T-helper 2 cell treated with Interferon-gamma antibody and Interleukin-4, amounts not matched to agents 5 μg/mL and 100 μg/mL, for 36 hours (primary cell): ENCODE measurements around the gene CGRRF1.

Experiments used
- DNase-seq: peaks from one replicate; pipeline ENCODE4 v3.0.0; 2021; ENCODE audit warnings: low spot score
- H3K27ac Mint-ChIP-seq: one replicate; pipeline ENCODE4 v1.8.0; 2021; ENCODE audit warnings: mild to moderate bottlenecking, mixed read lengths
- H3K27me3 Mint-ChIP-seq: one replicate; pipeline ENCODE4 v1.8.0; 2021; ENCODE audit warnings: low read depth, mixed read lengths
- H3K36me3 Mint-ChIP-seq: one replicate; pipeline ENCODE4 v1.8.0; 2021; ENCODE audit warnings: low read depth, mixed read lengths
- H3K4me1 Mint-ChIP-seq: one replicate; pipeline ENCODE4 v1.8.0; 2021; ENCODE audit warnings: low read depth, mixed read lengths
- H3K4me3 Mint-ChIP-seq: one replicate; pipeline ENCODE4 v1.8.0; 2022; ENCODE audit warnings: mild to moderate bottlenecking, moderate library complexity, mixed read lengths
- H3K9me3 Mint-ChIP-seq: one replicate; pipeline ENCODE4 v1.8.0; 2021; ENCODE audit warnings: mixed read lengths

Gene CGRRF1

GRCh38 chr14:54483073-54483745 lies 26.5 kb upstream of the CGRRF1 start:
- H3K9me3 Mint-ChIP-seq = no peaks in the 10 kb centered on the region
- H3K4me3 Mint-ChIP-seq = no peak overlapping the region
- no peak overlapping the region for H3K27ac Mint-ChIP-seq
- DNase-seq = no peak
- H3K36me3 Mint-ChIP-seq = peaks cover 37% of the 10 kb centered on the region
- H3K4me1 Mint-ChIP-seq = peaks cover 36% of the 10 kb centered on the region
- no peaks in the 10 kb centered on the region for H3K27me3 Mint-ChIP-seq

- Mint-ChIP-seq H3K36me3 (peaks cover 33% of the 10 kb centered on the region), H3K4me3 (peak overlapping the region; percentile 20), H3K27me3 (no peaks in the 10 kb centered on the region), H3K9me3 (no peaks in the 10 kb centered on the region), H3K27ac (no peak overlapping the region), H3K4me1 (peaks cover 36% of the 10 kb centered on the region)
- no peak for DNase-seq
Observed at GRCh38 chr14:54483846-54484245, 25.9 kb upstream of the CGRRF1 start.

GRCh38 chr14:54486685-54487084 lies 23.0 kb upstream of the CGRRF1 start:
- Mint-ChIP-seq H3K27ac (peak overlapping the region; percentile 35), H3K36me3 (peaks cover 28% of the 10 kb centered on the region), H3K4me1 (peaks cover 52% of the 10 kb centered on the region), H3K27me3 (no peaks in the 10 kb centered on the region), H3K9me3 (no peaks in the 10 kb centered on the region), H3K4me3 (peak overlapping the region; percentile 89)
- DNase-seq = no peak

DNA sequence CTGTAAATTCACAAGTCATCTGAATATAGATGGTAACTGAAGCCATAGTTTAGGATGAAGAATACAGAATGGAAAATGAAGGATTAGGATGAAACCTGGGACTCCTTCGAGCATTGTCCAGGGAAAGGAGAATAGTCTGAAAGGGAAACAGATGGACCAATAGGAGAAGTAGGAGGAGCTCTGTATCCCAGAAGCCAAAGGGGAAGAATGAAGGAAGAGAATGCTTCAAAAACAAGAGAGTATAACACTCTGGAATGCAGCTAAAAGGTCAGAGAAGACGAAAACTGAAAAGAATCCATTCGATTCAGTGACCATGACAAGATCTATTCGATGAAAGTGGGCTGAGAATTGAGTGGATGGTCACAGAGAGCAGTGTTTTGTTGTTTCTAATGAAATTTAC lies 21.9 kb upstream of the CGRRF1 start:
- DNase-seq = no peak
- H3K36me3 Mint-ChIP-seq = peaks cover 21% of the 10 kb centered on the region
- H3K27ac Mint-ChIP-seq = peak overlapping the region; percentile 82
- H3K27me3 Mint-ChIP-seq = no peaks in the 10 kb centered on the region
- peaks cover 52% of the 10 kb centered on the region for H3K4me1 Mint-ChIP-seq
- no peaks in the 10 kb centered on the region for H3K9me3 Mint-ChIP-seq
- peak overlapping the region; percentile 89 for H3K4me3 Mint-ChIP-seq

DNA sequence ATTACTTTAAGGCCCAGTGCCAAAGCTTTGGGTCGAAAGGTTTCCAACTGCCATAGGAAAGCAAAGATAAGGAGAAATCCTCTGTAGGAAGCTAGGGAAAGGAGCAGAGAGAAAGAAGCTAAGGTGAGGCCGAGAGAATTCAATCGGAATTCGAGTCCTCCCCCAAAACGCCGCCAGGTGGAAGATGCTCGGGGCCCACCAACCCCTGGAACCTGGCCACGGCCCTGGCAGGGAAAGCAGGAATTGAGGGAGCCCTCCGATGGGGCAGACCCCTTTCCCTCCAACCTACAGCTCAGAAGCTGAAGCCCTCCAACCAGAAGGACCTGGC lies 21.4 kb upstream of the CGRRF1 start:
- DNase-seq = no peak
- H3K4me3 Mint-ChIP-seq = peak overlapping the region; percentile 89
- H3K4me1 Mint-ChIP-seq = peaks cover 49% of the 10 kb centered on the region
- H3K36me3 Mint-ChIP-seq = peaks cover 18% of the 10 kb centered on the region
- H3K9me3 Mint-ChIP-seq = no peaks in the 10 kb centered on the region
- no peaks in the 10 kb centered on the region for H3K27me3 Mint-ChIP-seq
- peak overlapping the region; percentile 82 for H3K27ac Mint-ChIP-seq

DNA sequence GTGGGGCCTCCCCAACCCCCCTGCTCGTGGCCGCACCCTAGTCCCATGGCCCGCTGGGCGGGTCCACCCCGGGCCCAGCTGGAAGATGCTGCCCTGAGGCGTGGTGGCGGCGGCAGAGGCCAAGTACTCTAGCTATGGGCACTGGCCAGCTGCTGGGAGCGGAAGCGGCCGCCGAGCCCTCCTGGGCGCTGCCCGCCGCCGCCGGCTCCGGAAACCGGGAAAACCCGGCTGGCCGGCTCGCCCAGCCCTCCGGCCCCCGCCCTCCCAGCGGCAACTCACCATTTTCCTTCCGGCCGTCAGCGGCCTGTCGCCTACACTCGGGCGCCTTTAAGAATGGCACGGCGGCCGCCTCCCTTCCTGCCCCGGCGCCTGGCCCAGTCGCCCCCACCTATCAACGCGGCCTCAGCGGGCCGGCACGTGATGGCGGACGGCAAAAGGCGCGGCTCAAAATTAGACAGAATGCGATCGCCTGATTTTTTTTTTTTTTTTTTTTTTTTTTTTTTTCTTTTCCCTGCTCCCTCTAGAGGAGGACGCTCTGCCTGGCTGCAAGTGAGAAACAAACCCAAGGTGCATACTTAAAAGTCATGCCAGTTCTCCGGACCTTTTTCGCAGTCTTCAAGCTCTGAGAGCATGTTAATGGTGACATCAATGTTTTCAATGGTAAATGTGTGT lies 20.9 kb upstream of the CGRRF1 start, which contains the start of gene GMFB:
Gene GMFB (minus strand): TSS at position 335 of the 672 bp plus-strand sequence. CDS start 53 bp downstream, at position 282.
- H3K36me3 Mint-ChIP-seq = peaks cover 13% of the 10 kb centered on the region
- H3K27ac Mint-ChIP-seq = peak within 1 kb of the TSS; percentile 90
- no peaks in the 10 kb centered on the region for H3K27me3 Mint-ChIP-seq
- DNase-seq = peak; percentile 88
- no peaks in the 10 kb centered on the region for H3K9me3 Mint-ChIP-seq
- H3K4me3 Mint-ChIP-seq = peak within 1 kb of the TSS; percentile 89
- H3K4me1 Mint-ChIP-seq = peaks cover 47% of the 10 kb centered on the region

- peaks cover 43% of the 10 kb centered on the region for H3K4me1 Mint-ChIP-seq
- peak overlapping the region; percentile 89 for H3K4me3 Mint-ChIP-seq
- H3K9me3 Mint-ChIP-seq = no peaks in the 10 kb centered on the region
- peaks cover 12% of the 10 kb centered on the region for H3K36me3 Mint-ChIP-seq
- no peaks in the 10 kb centered on the region for H3K27me3 Mint-ChIP-seq
- no peak for DNase-seq
- H3K27ac Mint-ChIP-seq = peak overlapping the region; percentile 90
Observed at GRCh38 chr14:54489318-54489683, 20.4 kb upstream of the CGRRF1 start.

- peaks cover 37% of the 10 kb centered on the region for H3K4me1 Mint-ChIP-seq
- peaks cover 12% of the 10 kb centered on the region for H3K36me3 Mint-ChIP-seq
- H3K27me3 Mint-ChIP-seq = no peaks in the 10 kb centered on the region
- H3K27ac Mint-ChIP-seq = peak overlapping the region; percentile 90
- H3K9me3 Mint-ChIP-seq = no peaks in the 10 kb centered on the region
- DNase-seq = no peak
- peak overlapping the region; percentile 89 for H3K4me3 Mint-ChIP-seq
Observed at GRCh38 chr14:54489731-54490444, 19.8 kb upstream of the CGRRF1 start.

DNA sequence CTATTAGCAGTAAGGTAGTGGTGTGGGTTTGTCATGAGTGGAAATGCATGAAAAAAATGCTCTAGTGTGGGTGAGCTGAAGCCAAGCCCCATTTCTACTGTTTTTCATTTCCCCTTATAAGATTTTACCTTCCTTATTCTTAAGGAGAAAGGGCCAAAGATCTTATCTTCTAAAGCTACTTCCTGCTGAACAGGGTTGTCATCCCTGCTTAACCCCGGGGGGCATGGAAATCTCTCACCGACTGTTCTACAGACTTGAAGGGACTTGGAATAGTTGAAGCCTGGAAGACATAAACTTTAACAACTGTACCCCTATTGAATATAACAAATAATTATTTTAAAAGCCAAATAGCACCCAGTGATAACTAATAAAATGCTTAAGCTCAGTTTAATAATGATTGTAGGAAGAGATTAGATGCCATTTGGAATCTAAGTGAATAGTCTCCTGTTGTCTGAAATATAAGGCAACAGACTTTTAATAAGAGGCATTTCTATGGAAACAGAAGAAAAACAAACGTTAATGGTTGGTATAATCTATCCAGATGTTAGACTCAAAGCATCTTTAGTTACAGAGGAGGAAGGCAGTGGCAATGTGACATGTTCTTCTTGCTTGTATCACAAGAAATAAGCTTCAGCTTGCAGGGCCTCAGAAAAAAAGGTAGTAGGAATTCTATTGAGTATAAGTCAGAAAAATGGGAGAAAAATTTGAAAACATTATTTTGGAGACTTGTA lies 19.1 kb upstream of the CGRRF1 start:
- peaks cover 12% of the 10 kb centered on the region for H3K36me3 Mint-ChIP-seq
- H3K9me3 Mint-ChIP-seq = no peaks in the 10 kb centered on the region
- peaks cover 30% of the 10 kb centered on the region for H3K4me1 Mint-ChIP-seq
- no peaks in the 10 kb centered on the region for H3K27me3 Mint-ChIP-seq
- H3K27ac Mint-ChIP-seq = no peak overlapping the region
- DNase-seq = no peak
- peak overlapping the region; percentile 12 for H3K4me3 Mint-ChIP-seq

DNA sequence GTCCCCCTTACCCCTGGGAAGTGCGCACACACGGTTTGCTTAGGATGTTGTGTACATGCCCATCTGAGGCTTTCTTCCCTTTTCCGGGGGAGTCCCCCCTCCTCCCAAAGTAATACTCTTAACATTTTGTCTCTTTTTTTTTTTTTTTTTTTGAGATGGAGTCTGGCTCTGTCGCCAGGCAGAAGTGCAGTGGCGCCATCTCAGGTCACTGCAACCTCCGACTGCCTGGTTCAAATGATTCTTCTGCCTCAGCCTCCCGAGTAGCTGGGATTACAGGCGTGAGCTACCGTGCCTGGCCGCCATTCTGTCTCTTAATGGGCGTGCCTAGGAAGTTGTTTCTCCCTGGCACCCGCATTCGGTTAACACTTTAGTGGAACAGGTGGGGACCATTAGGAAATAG lies 16.4 kb upstream of the CGRRF1 start:
- Mint-ChIP-seq H3K4me1 (peaks cover 16% of the 10 kb centered on the region), H3K4me3 (no peak overlapping the region), H3K9me3 (no peaks in the 10 kb centered on the region), H3K27me3 (peaks cover under 1% of the 10 kb centered on the region), H3K36me3 (no peaks in the 10 kb centered on the region), H3K27ac (no peak overlapping the region)
- DNase-seq = no peak

- DNase-seq = no peak
- Mint-ChIP-seq H3K9me3 (no peaks in the 10 kb centered on the region), H3K4me3 (no peak overlapping the region), H3K36me3 (no peaks in the 10 kb centered on the region), H3K27ac (no peak overlapping the region), H3K4me1 (no peaks in the 10 kb centered on the region), H3K27me3 (peaks cover 16% of the 10 kb centered on the region)
Observed at GRCh38 chr14:54497224-54497623, 12.5 kb upstream of the CGRRF1 start.

- H3K27ac Mint-ChIP-seq = no peak overlapping the region
- no peaks in the 10 kb centered on the region for H3K9me3 Mint-ChIP-seq
- H3K4me3 Mint-ChIP-seq = no peak overlapping the region
- H3K36me3 Mint-ChIP-seq = no peaks in the 10 kb centered on the region
- H3K27me3 Mint-ChIP-seq = peaks cover 18% of the 10 kb centered on the region
- peaks cover 6% of the 10 kb centered on the region for H3K4me1 Mint-ChIP-seq
- no peak for DNase-seq
Observed at GRCh38 chr14:54498095-54498531, 11.6 kb upstream of the CGRRF1 start.

GRCh38 chr14:54498579-54498978 lies 11.1 kb upstream of the CGRRF1 start:
- Mint-ChIP-seq H3K36me3 (no peaks in the 10 kb centered on the region), H3K4me1 (peaks cover 6% of the 10 kb centered on the region), H3K27me3 (peaks cover 18% of the 10 kb centered on the region), H3K27ac (no peak overlapping the region), H3K4me3 (no peak overlapping the region), H3K9me3 (no peaks in the 10 kb centered on the region)
- no peak for DNase-seq

GRCh38 chr14:54500744-54501143 lies 9.0 kb upstream of the CGRRF1 start:
- peaks cover 21% of the 10 kb centered on the region for H3K27me3 Mint-ChIP-seq
- DNase-seq = no peak
- no peak overlapping the region for H3K27ac Mint-ChIP-seq
- H3K4me3 Mint-ChIP-seq = no peak overlapping the region
- H3K4me1 Mint-ChIP-seq = peaks cover 6% of the 10 kb centered on the region
- H3K36me3 Mint-ChIP-seq = no peaks in the 10 kb centered on the region
- no peaks in the 10 kb centered on the region for H3K9me3 Mint-ChIP-seq
